Loucy (cell line): Measurements from ENCODE around the gene MLYCD.

ENCODE experiments used
- H2AFZ ChIP-seq: fragments of 200-600 bp; sonication (generic); 2 replicates; pipeline ENCODE4 v1.6.0; 2016; ENCODE audit warnings: antibody characterized with exemption, mild to moderate bottlenecking, low read length, moderate library complexity
- H3F3A ChIP-seq: fragments of 200-600 bp; 2 replicates; pipeline ENCODE4 v1.6.0; 2016; ENCODE audit warnings: antibody characterized with exemption, low read depth, mild to moderate bottlenecking
- H3K27me3 ChIP-seq: fragments of 200-600 bp; sonication (generic); 2 replicates; pipeline ENCODE4 v1.6.1; 2014; ENCODE audit warnings: low read length, mild to moderate bottlenecking; ENCODE audit not compliant: insufficient read depth, poor library complexity, severe bottlenecking
- H3K36me3 ChIP-seq: fragments of 200-600 bp; sonication (generic); 2 replicates; pipeline ENCODE4 v1.6.1; 2016; ENCODE audit warnings: low read length; ENCODE audit not compliant: insufficient read depth
- H3K4me1 ChIP-seq: fragments of 200-600 bp; sonication (generic); 2 replicates; pipeline ENCODE4 v1.5.1; 2014; ENCODE audit warnings: low read length, mild to moderate bottlenecking; ENCODE audit not compliant: insufficient read depth, poor library complexity, severe bottlenecking
- H3K4me2 ChIP-seq: fragments of 200-600 bp; sonication (generic); 2 replicates; pipeline ENCODE4 v1.6.0; 2014; ENCODE audit warnings: antibody characterized with exemption, low read length, low read depth, mild to moderate bottlenecking; ENCODE audit not compliant: poor library complexity, severe bottlenecking
- H3K4me3 ChIP-seq: fragments of 200-600 bp; sonication (generic); 2 replicates; pipeline ENCODE4 v1.5.1; 2014; ENCODE audit warnings: low read length, mild to moderate bottlenecking, mixed read lengths; ENCODE audit not compliant: poor library complexity, severe bottlenecking
- H3K79me2 ChIP-seq: fragments of 200-600 bp; sonication (generic); 2 replicates; pipeline ENCODE4 v1.6.1; 2014; ENCODE audit warnings: low read length; ENCODE audit not compliant: insufficient read depth
- H3K9ac ChIP-seq: fragments of 200-600 bp; sonication (generic); 2 replicates; pipeline ENCODE4 v1.6.0; 2014; ENCODE audit warnings: mild to moderate bottlenecking, low read depth, low read length, moderate library complexity; ENCODE audit not compliant: poor library complexity, severe bottlenecking
- H3K9me2 ChIP-seq: fragments of 200-600 bp; sonication (generic); replicated peaks from 2 replicates; pipeline ENCODE4 v1.6.1; 2016; ENCODE audit warnings: low read depth, low read length, mixed read lengths
- H3K9me3 ChIP-seq: fragments of 200-600 bp; sonication (generic); 2 replicates; pipeline ENCODE4 v1.6.1; 2014; ENCODE audit warnings: mild to moderate bottlenecking, antibody characterized with exemption, low read length, low read depth; ENCODE audit not compliant: insufficient read depth
- H4K20me1 ChIP-seq: fragments of 200-600 bp; sonication (generic); 2 replicates; pipeline ENCODE4 v1.6.0; 2014; ENCODE audit warnings: antibody characterized with exemption, low read length, mild to moderate bottlenecking; ENCODE audit not compliant: insufficient read depth, poor library complexity, severe bottlenecking
- EZH2phosphoT487 ChIP-seq: fragments of 200-600 bp; IDR thresholded peaks from 2 replicates; pipeline ENCODE4 v1.6.1; 2018; ENCODE audit warnings: antibody characterized with exemption, mild to moderate bottlenecking, moderate library complexity, borderline replicate concordance
- TF ChIP-seq, protein P1 (sequence below): fragments of 200-600 bp; sonication (generic); conservative IDR thresholded peaks from 2 replicates; pipeline ENCODE4 v1.5.1; 2014; ENCODE audit warnings: mild to moderate bottlenecking, antibody characterized with exemption, low read length

Gene MLYCD

DNA sequence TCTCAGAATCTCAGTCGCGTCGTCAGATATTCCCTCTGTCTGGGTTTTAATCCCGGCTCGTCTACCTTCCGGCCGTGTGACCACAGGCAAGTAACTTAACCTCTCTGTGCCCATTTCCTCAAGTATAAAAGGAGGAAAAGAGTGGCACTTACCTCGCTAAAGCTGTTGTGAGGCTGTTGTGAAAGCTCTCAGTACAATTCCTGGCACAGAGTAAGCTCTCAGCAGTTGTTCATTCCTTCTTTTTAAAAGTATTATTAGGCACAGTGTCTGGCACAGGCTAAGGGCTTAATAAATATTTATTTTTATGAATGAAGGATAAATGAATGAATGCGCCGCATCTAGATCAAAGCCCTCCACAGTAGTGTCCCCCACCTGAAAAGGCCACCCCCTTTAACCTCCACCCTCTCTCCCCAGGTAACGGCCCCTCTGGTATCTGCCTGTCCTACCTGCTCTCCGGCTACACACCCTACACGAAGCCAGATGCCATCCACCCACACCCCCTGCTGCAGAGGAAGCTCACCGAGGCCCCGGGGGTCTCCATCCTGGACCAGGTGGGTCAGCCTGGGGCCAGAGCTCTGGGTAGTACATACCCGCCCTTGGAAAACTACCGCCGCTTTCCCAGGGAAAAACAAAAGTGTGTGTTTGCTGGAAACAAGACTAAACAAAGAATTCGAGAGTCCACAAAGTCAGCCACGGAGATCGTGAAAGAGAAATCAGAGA lies 60.1 kb downstream of the MLYCD start:
- no peak overlapping the region for H3K4me2 ChIP-seq
- no peaks in the 10 kb centered on the region for H3K36me3 ChIP-seq
- no peaks in the 10 kb centered on the region for H4K20me1 ChIP-seq
- no peak overlapping the region for H2AFZ ChIP-seq
- no peaks in the 10 kb centered on the region for H3F3A ChIP-seq
- no peaks in the 10 kb centered on the region for H3K9me2 ChIP-seq
- no peak overlapping the region for H3K4me3 ChIP-seq
- H3K9me3 ChIP-seq = no peaks in the 10 kb centered on the region
- no peaks in the 10 kb centered on the region for H3K27me3 ChIP-seq
- TF ChIP-seq, protein P1, sequence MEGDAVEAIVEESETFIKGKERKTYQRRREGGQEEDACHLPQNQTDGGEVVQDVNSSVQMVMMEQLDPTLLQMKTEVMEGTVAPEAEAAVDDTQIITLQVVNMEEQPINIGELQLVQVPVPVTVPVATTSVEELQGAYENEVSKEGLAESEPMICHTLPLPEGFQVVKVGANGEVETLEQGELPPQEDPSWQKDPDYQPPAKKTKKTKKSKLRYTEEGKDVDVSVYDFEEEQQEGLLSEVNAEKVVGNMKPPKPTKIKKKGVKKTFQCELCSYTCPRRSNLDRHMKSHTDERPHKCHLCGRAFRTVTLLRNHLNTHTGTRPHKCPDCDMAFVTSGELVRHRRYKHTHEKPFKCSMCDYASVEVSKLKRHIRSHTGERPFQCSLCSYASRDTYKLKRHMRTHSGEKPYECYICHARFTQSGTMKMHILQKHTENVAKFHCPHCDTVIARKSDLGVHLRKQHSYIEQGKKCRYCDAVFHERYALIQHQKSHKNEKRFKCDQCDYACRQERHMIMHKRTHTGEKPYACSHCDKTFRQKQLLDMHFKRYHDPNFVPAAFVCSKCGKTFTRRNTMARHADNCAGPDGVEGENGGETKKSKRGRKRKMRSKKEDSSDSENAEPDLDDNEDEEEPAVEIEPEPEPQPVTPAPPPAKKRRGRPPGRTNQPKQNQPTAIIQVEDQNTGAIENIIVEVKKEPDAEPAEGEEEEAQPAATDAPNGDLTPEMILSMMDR = no peak
- TF ChIP-seq EZH2phosphoT487 = no peak
- H3K9ac ChIP-seq = no peak overlapping the region
- no peaks in the 10 kb centered on the region for H3K4me1 ChIP-seq
- H3K79me2 ChIP-seq = no peaks in the 10 kb centered on the region

DNA sequence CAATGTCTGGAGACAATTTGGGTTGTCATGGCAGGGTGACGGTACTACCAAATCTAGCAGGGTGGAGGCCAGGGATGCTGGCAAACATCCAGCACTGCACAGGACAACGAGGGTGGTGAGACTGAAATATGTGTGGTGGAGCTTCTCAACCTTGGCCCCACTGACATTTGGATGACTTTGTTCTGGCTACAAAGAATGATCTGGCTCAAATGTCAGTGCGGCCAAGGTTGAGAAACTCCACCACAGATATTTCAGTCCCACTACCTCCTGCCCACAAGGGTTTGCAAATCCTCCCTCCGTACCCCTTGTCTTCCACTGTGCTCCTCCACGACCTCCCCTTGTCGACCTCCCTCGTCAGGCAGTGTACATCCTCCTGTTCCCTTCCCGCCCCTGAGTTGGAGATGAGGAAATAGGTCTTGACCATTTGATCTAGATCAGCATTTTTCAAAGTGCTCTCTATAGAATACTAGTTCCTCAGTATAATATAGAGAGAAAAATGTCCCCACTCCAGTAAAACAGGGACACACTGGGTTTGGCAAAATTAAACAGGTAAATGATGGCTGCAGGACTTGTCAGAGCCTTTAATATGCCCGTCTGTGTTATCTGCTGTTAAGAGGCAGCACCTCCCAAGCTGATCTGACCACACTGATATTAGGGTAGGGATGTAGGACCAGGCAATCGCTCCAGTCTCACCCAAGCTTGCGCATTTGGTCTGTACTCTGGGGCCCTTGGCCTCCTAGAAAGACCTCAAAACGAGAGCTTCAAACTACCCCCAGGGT lies 60.9 kb downstream of the MLYCD start:
- H3K4me1 ChIP-seq = no peaks in the 10 kb centered on the region
- no peaks in the 10 kb centered on the region for H3K9me2 ChIP-seq
- H3K9me3 ChIP-seq = no peaks in the 10 kb centered on the region
- no peak overlapping the region for H3K4me3 ChIP-seq
- H3K36me3 ChIP-seq = no peaks in the 10 kb centered on the region
- H3F3A ChIP-seq = no peaks in the 10 kb centered on the region
- H3K27me3 ChIP-seq = no peaks in the 10 kb centered on the region
- no peak overlapping the region for H2AFZ ChIP-seq
- no peak for TF ChIP-seq EZH2phosphoT487
- TF ChIP-seq, protein P1 = no peak
- no peaks in the 10 kb centered on the region for H4K20me1 ChIP-seq
- H3K4me2 ChIP-seq = no peak overlapping the region
- H3K9ac ChIP-seq = no peak overlapping the region
- H3K79me2 ChIP-seq = no peaks in the 10 kb centered on the region

DNA sequence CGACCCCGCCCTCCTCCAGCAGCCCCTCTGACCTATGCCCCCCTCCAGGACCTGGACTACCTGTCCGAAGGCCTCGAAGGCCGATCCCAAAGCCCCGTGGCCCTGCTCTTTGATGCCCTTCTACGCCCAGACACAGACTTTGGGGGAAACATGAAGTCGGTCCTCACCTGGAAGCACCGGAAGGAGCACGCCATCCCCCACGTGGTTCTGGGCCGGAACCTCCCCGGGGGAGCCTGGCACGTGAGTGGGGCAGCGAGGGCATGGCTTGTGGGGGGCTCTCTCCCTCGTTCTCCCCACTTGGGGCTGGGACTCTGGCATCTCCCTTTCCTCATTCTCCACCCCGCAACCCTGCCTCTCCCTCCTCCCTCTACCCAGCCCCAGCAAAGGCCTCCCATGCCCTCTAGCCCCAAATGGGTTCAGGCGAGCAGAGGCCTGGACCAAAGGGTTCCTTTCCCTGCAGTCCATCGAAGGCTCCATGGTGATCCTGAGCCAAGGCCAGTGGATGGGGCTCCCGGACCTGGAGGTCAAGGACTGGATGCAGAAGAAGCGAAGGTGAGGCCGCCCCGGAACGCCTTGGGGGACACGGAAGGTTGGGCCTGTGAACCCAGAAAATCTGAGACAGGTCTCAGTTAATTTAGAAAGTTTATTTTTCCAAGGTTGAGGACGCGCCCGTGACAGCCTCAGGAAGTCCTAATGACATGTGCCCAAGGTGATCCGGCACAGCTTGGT lies 61.8 kb downstream of the MLYCD start:
- no peak overlapping the region for H3K4me2 ChIP-seq
- H3K9me3 ChIP-seq = no peaks in the 10 kb centered on the region
- H3K9me2 ChIP-seq = no peaks in the 10 kb centered on the region
- H2AFZ ChIP-seq = no peak overlapping the region
- no peaks in the 10 kb centered on the region for H3K4me1 ChIP-seq
- no peaks in the 10 kb centered on the region for H3K79me2 ChIP-seq
- no peak for TF ChIP-seq EZH2phosphoT487
- TF ChIP-seq, protein P1 = no peak
- no peak overlapping the region for H3K9ac ChIP-seq
- no peaks in the 10 kb centered on the region for H3K27me3 ChIP-seq
- H3K36me3 ChIP-seq = no peaks in the 10 kb centered on the region
- H4K20me1 ChIP-seq = no peaks in the 10 kb centered on the region
- H3F3A ChIP-seq = no peaks in the 10 kb centered on the region
- no peak overlapping the region for H3K4me3 ChIP-seq
